Measurements from ENCODE around the gene WFDC10B. TPM values are rescaled to one million over a fixed set of nuclear protein-coding genes. Genes with fewer than 3 reads are reported as not detected.
"Not testable (repeated sequence)": the region's sequence is repeated elsewhere in the genome, so short reads cannot be mapped to it uniquely, and the experiment has no call there.

Gene WFDC10B
- polyA plus RNA-seq, 12 donors = not detected

DNA sequence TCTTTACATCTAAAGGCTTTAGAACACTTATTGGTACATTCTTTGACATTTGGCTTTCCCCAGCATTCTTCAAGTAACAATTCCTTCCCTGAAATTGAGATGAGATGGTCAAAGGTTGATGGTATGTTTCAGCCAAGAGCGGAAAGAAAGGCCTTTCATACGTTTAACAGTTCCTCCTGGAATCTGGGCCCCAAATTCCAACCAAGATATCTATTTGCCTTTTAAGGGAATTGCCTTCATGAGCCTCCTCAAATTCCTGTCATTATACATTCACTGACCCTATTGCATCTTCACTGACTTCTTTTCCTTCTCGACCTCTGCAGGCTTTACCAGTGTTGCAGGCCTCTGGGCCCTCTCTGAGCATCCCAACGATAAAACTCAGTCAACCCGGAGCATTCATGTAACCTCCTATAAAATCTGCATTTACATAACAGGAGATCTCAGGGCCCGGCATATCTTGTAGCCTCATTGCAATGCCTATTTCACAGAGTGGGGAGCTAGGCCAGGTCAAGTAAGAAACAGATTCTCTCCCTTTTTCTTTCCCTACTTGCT, 55.4 kb downstream of the WFDC10B start:
- no peak for DNase-seq

DNA sequence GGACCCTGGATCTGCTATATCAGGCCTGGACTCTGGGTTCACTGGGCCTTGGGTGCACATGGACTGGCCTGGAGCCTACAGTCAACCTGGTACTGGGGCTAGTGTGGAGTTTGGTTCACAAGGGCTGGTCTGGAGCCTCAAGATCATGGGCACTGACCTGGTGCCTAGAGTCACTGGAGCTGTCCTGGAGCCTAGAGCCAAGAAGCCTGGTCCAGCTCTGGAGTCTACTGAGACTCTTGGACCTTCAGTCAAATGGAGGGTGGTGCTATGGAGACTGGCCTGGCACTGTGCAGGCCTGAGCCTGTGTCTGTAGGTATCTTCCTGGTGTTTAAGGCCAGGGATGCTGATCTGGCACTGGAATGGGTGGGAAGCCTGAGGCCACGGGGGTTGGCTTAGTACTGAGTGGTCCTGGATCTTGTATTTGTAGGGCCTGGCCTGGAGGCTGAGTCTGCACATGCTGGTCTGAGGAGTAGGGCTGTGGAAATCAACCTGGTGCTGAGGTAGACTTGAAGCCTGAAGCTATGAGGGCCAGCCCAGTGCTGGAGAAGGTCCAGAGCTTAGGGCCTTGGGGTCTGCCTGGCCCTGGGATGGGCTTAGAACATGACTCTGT, 57.3 kb downstream of the WFDC10B start:
- no peak for DNase-seq

DNA sequence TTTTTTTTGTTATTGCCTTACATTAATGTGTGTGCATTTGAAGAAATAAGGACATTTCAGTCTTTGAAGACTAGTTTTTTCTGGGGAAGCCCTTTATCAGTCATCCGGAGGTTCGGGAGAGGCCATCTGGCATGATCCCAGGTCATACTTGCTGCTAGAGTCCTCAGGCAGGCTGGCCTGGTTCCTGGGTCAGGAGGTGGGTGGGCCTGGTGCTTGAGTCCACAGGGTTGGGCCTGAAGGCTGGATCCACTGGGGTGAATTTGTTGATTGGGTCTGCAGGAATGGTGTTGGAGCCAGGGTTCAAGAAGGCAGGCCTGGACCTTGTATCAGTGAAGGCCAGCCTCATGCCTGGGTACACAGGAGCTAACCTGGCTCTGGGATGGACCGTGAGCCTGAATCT, 57.9 kb downstream of the WFDC10B start:
- DNase-seq = no peak

DNA sequence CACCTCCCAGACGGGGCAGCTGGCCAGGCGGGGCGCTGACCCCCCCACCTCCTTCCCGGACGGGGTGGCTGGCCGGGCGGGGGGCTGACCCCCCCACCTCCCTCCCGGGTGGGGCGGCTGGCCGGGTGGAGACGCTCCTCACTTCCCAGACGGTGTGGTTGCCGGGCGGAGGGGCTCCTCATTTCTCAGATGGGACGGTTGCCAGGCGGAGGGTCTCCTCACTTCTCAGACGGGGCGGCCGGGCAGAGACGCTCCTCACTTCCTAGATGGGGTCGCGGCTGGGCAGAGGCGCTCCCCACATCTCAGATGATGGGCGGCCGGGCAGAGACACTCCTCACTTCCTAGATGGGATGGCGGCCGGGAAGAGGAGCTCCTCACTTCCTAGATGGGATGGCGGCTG, 59.0 kb downstream of the WFDC10B start:
- DNase-seq = not testable (repeated sequence)

DNA sequence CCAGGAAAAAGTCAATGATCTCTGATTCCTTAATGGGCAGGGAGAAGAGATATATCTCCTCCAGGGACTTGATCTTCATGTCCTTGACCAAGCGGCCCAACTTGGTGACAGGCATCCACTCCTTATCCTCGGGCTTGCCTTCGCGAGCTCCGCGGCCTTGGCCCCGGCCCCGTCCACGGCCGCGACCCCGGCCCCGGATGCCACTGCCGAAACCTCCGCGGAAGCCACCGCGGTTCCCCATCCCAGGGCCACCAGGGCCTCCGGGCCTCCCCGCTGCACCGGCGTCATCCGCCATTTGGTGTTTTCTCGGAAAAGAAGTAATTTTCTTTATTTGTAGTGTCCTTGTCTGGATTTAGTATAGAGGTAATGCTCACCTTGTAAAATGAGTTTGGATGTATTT, 63.7 kb downstream of the WFDC10B start:
- DNase-seq = not testable (repeated sequence)

DNA sequence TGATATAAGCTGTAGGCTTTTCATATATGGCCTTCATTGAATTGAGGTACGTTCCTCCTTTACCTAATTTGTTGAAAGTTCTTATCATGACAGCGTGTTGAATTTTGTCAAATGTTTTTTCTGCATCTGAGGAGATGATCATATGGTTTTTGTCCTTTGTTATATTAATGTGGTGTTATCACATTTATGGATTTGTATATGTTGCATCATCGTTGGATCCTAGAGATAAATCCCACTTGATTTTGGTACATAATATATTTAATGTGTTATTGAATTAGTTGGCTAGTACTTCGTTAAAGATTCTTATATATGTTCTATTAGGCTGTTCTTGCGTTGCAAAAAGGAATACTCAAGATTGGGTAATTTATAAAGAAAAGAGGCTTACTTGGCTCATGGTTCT, 65.1 kb downstream of the WFDC10B start:
- DNase-seq = no peak

DNA sequence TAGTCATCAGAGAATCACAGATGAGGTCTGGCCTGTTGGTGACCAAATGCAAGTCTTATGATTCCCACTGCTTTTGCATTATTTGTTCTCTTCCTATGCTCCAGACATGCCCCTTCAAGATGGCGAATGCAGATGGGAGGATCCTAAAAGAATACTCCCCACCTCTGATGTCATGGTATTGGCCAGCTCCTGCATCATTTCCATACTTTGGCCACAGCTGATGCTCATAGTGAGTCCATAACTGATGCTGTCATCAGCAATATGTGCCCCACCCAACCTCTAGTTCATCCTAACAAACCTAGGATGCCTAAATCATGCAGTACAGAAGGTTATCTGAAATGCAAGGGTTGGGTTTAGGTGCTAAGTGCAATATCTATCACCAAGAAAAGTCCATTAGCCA, 68.3 kb downstream of the WFDC10B start:
- no peak for DNase-seq

Other genes with a start within 250 kb of the WFDC10B start
- 1 to 10 TPM in 5 of 12 donors, under 1 TPM in 2, not detected in 5; 0.74 to 4.2 (median 1.2) TPM for gene WFDC2, start 235.3 kb downstream of the WFDC10B start, polyA plus RNA-seq (ENCODE audit: insufficient read length in 12 of 12)
- not detected for gene SPINT3, start 189.4 kb downstream of the WFDC10B start, polyA plus RNA-seq (ENCODE audit: insufficient read length in 12 of 12)
- gene WFDC6, start 165.5 kb downstream of the WFDC10B start, polyA plus RNA-seq (ENCODE audit: insufficient read length in 12 of 12) = not detected
- under 1 TPM in 2 of 12 donors, not detected in 10; 0.07 to 0.11 TPM for gene EPPIN, start 157.6 kb downstream of the WFDC10B start, polyA plus RNA-seq (ENCODE audit: insufficient read length in 12 of 12)
- gene WFDC8, start 125.7 kb downstream of the WFDC10B start, polyA plus RNA-seq (ENCODE audit: insufficient read length in 12 of 12) = not detected
- gene WFDC10A, start 75.3 kb downstream of the WFDC10B start, polyA plus RNA-seq (ENCODE audit: insufficient read length in 12 of 12) = not detected
- not detected for gene WFDC9, start 73.7 kb downstream of the WFDC10B start, polyA plus RNA-seq (ENCODE audit: insufficient read length in 12 of 12)
- gene WFDC11, start 34.8 kb downstream of the WFDC10B start, polyA plus RNA-seq (ENCODE audit: insufficient read length in 12 of 12) = not detected
- under 1 TPM in 1 of 12 donors, not detected in 11; 0.13 TPM for gene WFDC13, start 3.0 kb downstream of the WFDC10B start, polyA plus RNA-seq (ENCODE audit: insufficient read length in 12 of 12)
- gene SPINT4, start 17.3 kb upstream of the WFDC10B start, polyA plus RNA-seq (ENCODE audit: insufficient read length in 12 of 12) = not detected
- 1 to 10 TPM in 3 of 12 donors, under 1 TPM in 6, not detected in 3; 0.18 to 1.8 (median 0.74) TPM for gene WFDC3, start 86.9 kb upstream of the WFDC10B start, polyA plus RNA-seq (ENCODE audit: insufficient read length in 12 of 12)
- gene DNTTIP1, start 86.9 kb upstream of the WFDC10B start, polyA plus RNA-seq (ENCODE audit: insufficient read length in 12 of 12) = 10 to 100 TPM in 11 of 12 donors, not detected in 1; 33.2 to 55.0 (median 45.1) TPM
- 10 to 100 TPM in 11 of 12 donors, not detected in 1; 19.8 to 66.7 (median 30.8) TPM for gene UBE2C, start 107.6 kb upstream of the WFDC10B start, polyA plus RNA-seq (ENCODE audit: insufficient read length in 12 of 12)
- gene TNNC2, start 122.3 kb upstream of the WFDC10B start, polyA plus RNA-seq (ENCODE audit: insufficient read length in 12 of 12) = 1,000 to 10,000 TPM; 1,517 to 8,366 (median 5,425) TPM
- gene SNX21, start 128.8 kb upstream of the WFDC10B start, polyA plus RNA-seq (ENCODE audit: insufficient read length in 12 of 12) = 10 to 100 TPM in 11 of 12 donors, not detected in 1; 14.4 to 30.9 (median 22.4) TPM
- 10 to 100 TPM in 11 of 12 donors, not detected in 1; 14.1 to 28.6 (median 22.1) TPM for gene ACOT8, start 152.4 kb upstream of the WFDC10B start, polyA plus RNA-seq (ENCODE audit: insufficient read length in 12 of 12)
- gene ZSWIM3, start 152.6 kb upstream of the WFDC10B start, polyA plus RNA-seq (ENCODE audit: insufficient read length in 12 of 12) = 1 to 10 TPM in 10 of 12 donors, not detected in 2; 3.0 to 4.1 (median 3.5) TPM
- gene ZSWIM1, start 176.2 kb upstream of the WFDC10B start, polyA plus RNA-seq (ENCODE audit: insufficient read length in 12 of 12) = 10 to 100 TPM in 6 of 12 donors, 1 to 10 TPM in 5, not detected in 1; 5.0 to 14.3 (median 10.2) TPM
- gene SPATA25, start 182.6 kb upstream of the WFDC10B start, polyA plus RNA-seq (ENCODE audit: insufficient read length in 12 of 12) = 10 to 100 TPM in 1 of 12 donors, 1 to 10 TPM in 10, not detected in 1; 2.9 to 17.1 (median 6.7) TPM
- 10 to 100 TPM in 9 of 12 donors, 1 to 10 TPM in 2, not detected in 1; 8.2 to 20.2 (median 11.3) TPM for gene NEURL2, start 186.2 kb upstream of the WFDC10B start, polyA plus RNA-seq (ENCODE audit: insufficient read length in 12 of 12)
- 100 to 1,000 TPM in 1 of 12 donors, 10 to 100 TPM in 10, not detected in 1; 54.5 to 110 (median 60.1) TPM for gene CTSA, start 186.3 kb upstream of the WFDC10B start, polyA plus RNA-seq (ENCODE audit: insufficient read length in 12 of 12)
- gene PLTP, start 207.1 kb upstream of the WFDC10B start, polyA plus RNA-seq (ENCODE audit: insufficient read length in 12 of 12) = 10 to 100 TPM in 11 of 12 donors, not detected in 1; 13.1 to 54.0 (median 21.1) TPM
- 10 to 100 TPM in 11 of 12 donors, not detected in 1; 20.6 to 40.3 (median 22.7) TPM for gene PCIF1, start 229.7 kb upstream of the WFDC10B start, polyA plus RNA-seq (ENCODE audit: insufficient read length in 12 of 12)

Data from muscle of arm (tissue), 12 donors.